Prostate gland (tissue), 2 donors: ENCODE data around the gene CYBA. TPM values are rescaled to one million over a fixed set of nuclear protein-coding genes. Genes with fewer than 3 reads are reported as not detected.
"Not testable (repeated sequence)": the region's sequence is repeated elsewhere in the genome, so short reads cannot be mapped to it uniquely, and the experiment has no call there.

Experiments
- DNase-seq: peaks from one replicate; pipeline ENCODE4 v3.0.0-alpha.2; 2019; ENCODE audit warnings: low spot score
- H3K27ac ChIP-seq, 2 donors: fragments of 200-600 bp; sonication (generic); 2 replicates each; pipeline ENCODE4 v1.5.1; 2017 to 2019
- H3K27me3 ChIP-seq: fragments of 200-600 bp; sonication (generic); replicated peaks from 2 replicates; pipeline ENCODE4 v1.5.1; 2019; ENCODE audit not compliant: insufficient read depth
- H3K36me3 ChIP-seq, 2 donors: fragments of 200-600 bp; sonication (generic); 1 replicate in 1 of 2; 2 replicates in 1 of 2; pipeline versions ENCODE4 v1.5.1 to v1.8.1; 2017 to 2019
- H3K4me1 ChIP-seq: fragments of 200-600 bp; sonication (generic); replicated peaks from 2 replicates; pipeline ENCODE4 v1.5.1; 2019
- H3K4me3 ChIP-seq, 2 donors: fragments of 200-600 bp; sonication (generic); 2 replicates each; pipeline ENCODE4 v1.5.1; 2017 to 2019
- H3K9me3 ChIP-seq: fragments of 200-600 bp; sonication (generic); 2 replicates; pipeline ENCODE4 v1.5.1; 2017
- POLR2A ChIP-seq: fragments of 450-650 bp; IDR thresholded peaks from one replicate; pipeline ENCODE4 v1.6.1; 2016; ENCODE audit warnings: antibody characterized with exemption, mild to moderate bottlenecking
- POLR2AphosphoS5 ChIP-seq: sonication (generic); formaldehyde crosslinking; IDR thresholded peaks from one replicate; pipeline ENCODE4 v1.6.1; 2017; ENCODE audit warnings: antibody characterized with exemption
- WGBS: methylation state at CpG from one replicate; pipeline ENCODE4 v1.1.5; 2018; 5-methylcytosine and 5-hydroxymethylcytosine counted together
- intact Hi-C: fragments of 100-400 bp; cut with DNase I; formaldehyde crosslinking; loops from one replicate; pipeline ENCODE4 v1.14.2; 2022
- total RNA-seq, 2 donors: library from RNA; depleted of rRNA; stranded (reverse); fragments of >200 nt; gene quantifications; one replicate each; pipeline ENCODE4 v1.1.0, GENCODE V29; 2016
- TF ChIP-seq, protein P1 (sequence below), 4 experiments: fragments of 200-600 bp in 2 of 4; fragments of 450-650 bp in 2 of 4; sonication (generic) in 2 of 4; IDR thresholded peaks; 1 replicate in 3 of 4; 2 replicates in 1 of 4; pipeline ENCODE4 v1.5.1; 2016 to 2019; ENCODE audit warnings: antibody characterized with exemption in 4 of 4, mild to moderate bottlenecking in 2 of 4, moderate library complexity in 2 of 4

The CYBA gene
- total RNA-seq, 2 donors from 2014 or later, result 86.0 to 155 TPM

GRCh38 chr16:88669980-88670379 lies 19.1 kb upstream of the CYBA start:
- 85% methylated on average over 10 of the region's 10 CpGs for WGBS
- no peaks in the 10 kb centered on the region for H3K4me1 ChIP-seq
- no peak overlapping the region for H3K4me3 ChIP-seq
- H3K36me3 ChIP-seq, result no peaks in the 10 kb centered on the region
- no peaks in the 10 kb centered on the region for H3K27me3 ChIP-seq
- no peak for DNase-seq
- TF ChIP-seq, protein P1, sequence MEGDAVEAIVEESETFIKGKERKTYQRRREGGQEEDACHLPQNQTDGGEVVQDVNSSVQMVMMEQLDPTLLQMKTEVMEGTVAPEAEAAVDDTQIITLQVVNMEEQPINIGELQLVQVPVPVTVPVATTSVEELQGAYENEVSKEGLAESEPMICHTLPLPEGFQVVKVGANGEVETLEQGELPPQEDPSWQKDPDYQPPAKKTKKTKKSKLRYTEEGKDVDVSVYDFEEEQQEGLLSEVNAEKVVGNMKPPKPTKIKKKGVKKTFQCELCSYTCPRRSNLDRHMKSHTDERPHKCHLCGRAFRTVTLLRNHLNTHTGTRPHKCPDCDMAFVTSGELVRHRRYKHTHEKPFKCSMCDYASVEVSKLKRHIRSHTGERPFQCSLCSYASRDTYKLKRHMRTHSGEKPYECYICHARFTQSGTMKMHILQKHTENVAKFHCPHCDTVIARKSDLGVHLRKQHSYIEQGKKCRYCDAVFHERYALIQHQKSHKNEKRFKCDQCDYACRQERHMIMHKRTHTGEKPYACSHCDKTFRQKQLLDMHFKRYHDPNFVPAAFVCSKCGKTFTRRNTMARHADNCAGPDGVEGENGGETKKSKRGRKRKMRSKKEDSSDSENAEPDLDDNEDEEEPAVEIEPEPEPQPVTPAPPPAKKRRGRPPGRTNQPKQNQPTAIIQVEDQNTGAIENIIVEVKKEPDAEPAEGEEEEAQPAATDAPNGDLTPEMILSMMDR (IDR thresholded peaks at IDR 0.05), result no peak
- no peak for TF ChIP-seq POLR2A
- no peak for TF ChIP-seq POLR2AphosphoS5
- no peaks in the 10 kb centered on the region for H3K9me3 ChIP-seq
- intact Hi-C loops, result no loop called here
- H3K27ac ChIP-seq, result no peak overlapping the region

- H3K4me3 ChIP-seq, H3K27ac ChIP-seq, DNase-seq, H3K27me3 ChIP-seq, H3K9me3 ChIP-seq, intact Hi-C loops, H3K36me3 ChIP-seq, H3K4me1 ChIP-seq: not testable (repeated sequence)
- 93% methylated on average over 8 of the region's 8 CpGs for WGBS
These were observed 18.6 kb upstream of the CYBA start for GRCh38 chr16:88669493-88669892.

GRCh38 chr16:88667461-88667860 lies 16.6 kb upstream of the CYBA start:
- 69% methylated on average over 5 of the region's 5 CpGs for WGBS

DNA sequence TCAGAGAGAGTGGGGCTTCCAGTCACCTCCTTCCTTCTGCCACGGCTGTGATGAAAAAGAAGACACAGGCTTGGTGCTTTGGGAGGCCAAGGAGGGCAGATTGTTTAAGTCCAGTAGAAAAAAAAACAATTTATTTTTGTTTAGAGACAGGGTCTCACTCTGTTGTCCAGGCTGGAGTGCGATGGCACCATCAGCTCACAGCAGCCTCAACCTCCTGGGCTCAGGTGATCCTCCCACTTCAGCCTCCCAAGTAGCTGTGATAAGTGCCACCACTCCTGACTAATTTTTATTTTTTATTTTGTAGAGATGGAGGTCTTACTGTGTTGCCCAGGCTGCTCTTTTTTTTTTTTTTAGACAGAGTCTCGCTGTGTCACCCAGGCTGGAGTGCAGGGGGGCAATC lies 14.7 kb upstream of the CYBA start:
- Histone ChIP-seq H3K4me1 (no peaks in the 10 kb centered on the region), H3K36me3 (no peaks in the 10 kb centered on the region), H3K9me3 (no peaks in the 10 kb centered on the region), H3K27ac (no peak overlapping the region), H3K27me3 (no peaks in the 10 kb centered on the region), H3K4me3 (no peak overlapping the region)
- no peak for DNase-seq
- TF ChIP-seq, protein P1 (IDR thresholded peaks at IDR 0.05), result no peak
- TF ChIP-seq POLR2A, result no peak
- TF ChIP-seq POLR2AphosphoS5, result no peak
- WGBS, result 90% methylated on average over 3 of the region's 3 CpGs
- intact Hi-C loops, result no loop called here

More at GRCh38 chr16:88667461-88667860, 16.6 kb upstream of the CYBA start:
- no peak for DNase-seq
- Histone ChIP-seq H3K4me3 (no peak overlapping the region), H3K27ac (no peak overlapping the region), H3K9me3 (no peaks in the 10 kb centered on the region), H3K36me3 (no peaks in the 10 kb centered on the region), H3K4me1 (no peaks in the 10 kb centered on the region), H3K27me3 (no peaks in the 10 kb centered on the region)
- intact Hi-C loops, result no loop called here
- TF ChIP-seq POLR2AphosphoS5, result no peak
- TF ChIP-seq, protein P1 (IDR thresholded peaks at IDR 0.05), result no peak

- no peaks in the 10 kb centered on the region for H3K36me3 ChIP-seq
- no peak overlapping the region for H3K4me3 ChIP-seq
- no peaks in the 10 kb centered on the region for H3K9me3 ChIP-seq
- intact Hi-C loops, result no loop called here
- no peak overlapping the region for H3K27ac ChIP-seq
- no peaks in the 10 kb centered on the region for H3K27me3 ChIP-seq
- 66% methylated on average over 4 of the region's 4 CpGs for WGBS
- H3K4me1 ChIP-seq, result no peaks in the 10 kb centered on the region
- no peak for DNase-seq
- TF ChIP-seq POLR2AphosphoS5 (no peak), POLR2A (no peak)
- TF ChIP-seq, protein P1 (IDR thresholded peaks at IDR 0.05), result no peak
These were observed 14.3 kb upstream of the CYBA start for GRCh38 chr16:88665148-88665547.
